HepG2 (cell line): ENCODE measurements around the gene DNASE1L2. TPM values are rescaled to one million over a fixed set of nuclear protein-coding genes. Genes with fewer than 3 reads are reported as not detected.

Experiments
- CSRNP1 ChIP-seq: sonication (generic); formaldehyde crosslinking; IDR thresholded peaks from 2 replicates; pipeline ENCODE4 v1.8.1; 2023; ENCODE audit warnings: mild to moderate bottlenecking, missing genetic modification reagents
- GMEB1 ChIP-seq: sonication (generic); formaldehyde crosslinking; IDR thresholded peaks from 2 replicates; pipeline ENCODE4 v1.5.1; 2020; ENCODE audit warnings: missing genetic modification reagents, mild to moderate bottlenecking, borderline replicate concordance
- HNF1A ChIP-seq, 2 experiments: sonication (generic) in 1 of 2; formaldehyde crosslinking in 1 of 2; IDR thresholded peaks; 2 replicates each; pipeline versions ENCODE4 v1.4.0 to v1.6.1; 2016 to 2020; ENCODE audit warnings: borderline replicate concordance in 1 of 2, low read depth in 1 of 2, mild to moderate bottlenecking in 1 of 2, missing genetic modification reagents in 1 of 2
- PREB ChIP-seq: sonication (generic); formaldehyde crosslinking; IDR thresholded peaks from 2 replicates; pipeline ENCODE4 v1.4.0; 2020; ENCODE audit warnings: missing genetic modification reagents
- STAG1 ChIP-seq: sonication (generic); formaldehyde crosslinking; IDR thresholded peaks from 2 replicates; pipeline ENCODE4 v1.4.0; 2020; ENCODE audit warnings: missing genetic modification reagents
- TRAFD1 ChIP-seq: sonication (generic); formaldehyde crosslinking; IDR thresholded peaks from 2 replicates; pipeline ENCODE4 v1.5.1; 2020; ENCODE audit warnings: missing genetic modification reagents, mild to moderate bottlenecking, borderline replicate concordance
- TSC22D2 ChIP-seq: sonication (generic); formaldehyde crosslinking; IDR thresholded peaks from 2 replicates; pipeline ENCODE4 v1.5.1; 2020; ENCODE audit warnings: missing genetic modification reagents, mild to moderate bottlenecking, borderline replicate concordance
- ZBTB42 ChIP-seq: sonication (generic); formaldehyde crosslinking; IDR thresholded peaks from 2 replicates; pipeline ENCODE4 v1.5.0; 2020; ENCODE audit warnings: mild to moderate bottlenecking, missing genetic modification reagents
- ZNF282 ChIP-seq: fragments of 450-650 bp; IDR thresholded peaks from 2 replicates; pipeline ENCODE4 v1.6.1; 2018; ENCODE audit not compliant: partially characterized antibody
- ZNF337 ChIP-seq: sonication (generic); formaldehyde crosslinking; IDR thresholded peaks from 2 replicates; pipeline ENCODE4 v1.5.1; 2020; ENCODE audit warnings: missing genetic modification reagents, low read depth, mild to moderate bottlenecking, borderline replicate concordance
- ZNF431 ChIP-seq: sonication (generic); formaldehyde crosslinking; IDR thresholded peaks from 2 replicates; pipeline ENCODE4 v1.9.0; 2022; ENCODE audit warnings: missing genetic modification reagents, low read depth, mild to moderate bottlenecking, borderline replicate concordance
- ZNF558 ChIP-seq: sonication (generic); formaldehyde crosslinking; IDR thresholded peaks from 2 replicates; pipeline ENCODE4 v1.9.0; 2022; ENCODE audit warnings: mild to moderate bottlenecking, missing genetic modification reagents, borderline replicate concordance
- ZNF607 ChIP-seq: sonication (generic); formaldehyde crosslinking; IDR thresholded peaks from 2 replicates; pipeline ENCODE4 v1.5.1; 2020; ENCODE audit warnings: missing genetic modification reagents, mild to moderate bottlenecking, borderline replicate concordance
- ZNF737 ChIP-seq: sonication (generic); formaldehyde crosslinking; IDR thresholded peaks from 2 replicates; pipeline ENCODE4 v1.5.0; 2020; ENCODE audit warnings: missing genetic modification reagents, mild to moderate bottlenecking, borderline replicate concordance
- ZNF775 ChIP-seq: sonication (generic); formaldehyde crosslinking; IDR thresholded peaks from 2 replicates; pipeline ENCODE4 v1.4.0; 2020; ENCODE audit warnings: missing genetic modification reagents, mild to moderate bottlenecking, moderate library complexity, borderline replicate concordance
- polyA plus RNA-seq, 8 experiments: library from polyadenylated mRNA; depleted of rRNA in 3 of 8; stranded (reverse) in 7 of 8; unstranded in 1 of 8; fragments of >200 nt; fragmentation: Illumina TruSeq in 4 of 8; extraction: Trizol in 4 of 8; gene quantifications; 2 replicates each; pipeline versions ENCODE4 v1.2.1 to v1.2.3, GENCODE V29; 2011 to 2016; ENCODE audit warnings: low read depth in 4 of 8, missing spikeins in 1 of 8, mixed read lengths in 1 of 8; ENCODE audit not compliant: insufficient read depth in 1 of 8
- total RNA-seq, 5 experiments: library from RNA; depleted of rRNA; stranded (reverse); fragments of >200 nt; fragmentation: Illumina TruSeq; extraction: Trizol; gene quantifications; 2 replicates each; pipeline ENCODE4 v1.2.3, GENCODE V29; 2016; ENCODE audit warnings: low read depth in 1 of 5

The DNASE1L2 gene
- total and polyA plus RNA-seq, 2 of the 13 experiments (the other 11 are each of a cell fraction or from before 2014, with no cell fraction given), result 0.44 to 0.50 TPM

GRCh38 chr16:2210386-2211365, 25.6 kb upstream of the DNASE1L2 start, which contains the start of gene BRICD5 (continued):
- TF ChIP-seq CSRNP1 (peak; percentile 49; the same call in 1 of the 2 replicates), HNF1A (IDR thresholded peaks at IDR 0.05; ENCODE audit: low read depth) (no peak), HNF1A (CRISPR knock-in tag; IDR thresholded peaks at IDR 0.05; ENCODE audit: borderline replicate concordance) (peak; percentile 69; the same call in 1 of the 2 replicates), ZNF775 (no peak), TSC22D2 (CRISPR knock-in tag) (no peak), ZNF431 (no peak), ZNF737 (CRISPR knock-in tag) (no peak), GMEB1 (CRISPR knock-in tag) (no peak), TRAFD1 (CRISPR knock-in tag) (no peak), PREB (no peak), STAG1 (CRISPR knock-in tag) (no peak), ZNF337 (no peak), ZNF558 (CRISPR knock-in tag) (no peak), ZNF282 (no peak), ZBTB42 (CRISPR knock-in tag) (no peak), ZNF607 (CRISPR knock-in tag) (no peak)
